GM12873 (cell line): Measurements from ENCODE around the gene RIMBP2.

ENCODE experiments used
- CTCF ChIP-seq: IDR thresholded peaks from 2 replicates; pipeline ENCODE4 v1.5.1; 2012; ENCODE audit warnings: low read depth, mild to moderate bottlenecking, moderate library complexity, low read length, control low read depth; ENCODE audit not compliant: insufficient read depth; ENCODE audit errors: missing control alignments

RIMBP2 gene

GRCh38 chr12:130589540-130590317, 126.4 kb downstream of the RIMBP2 start:
- TF ChIP-seq CTCF, result no peak

GRCh38 chr12:130588696-130589539, 127.2 kb downstream of the RIMBP2 start:
- TF ChIP-seq CTCF, result no peak

GRCh38 chr12:130587966-130588365, 128.1 kb downstream of the RIMBP2 start:
- no peak for TF ChIP-seq CTCF

GRCh38 chr12:130583800-130584199, 132.3 kb downstream of the RIMBP2 start:
- no peak for TF ChIP-seq CTCF

GRCh38 chr12:130583317-130583716, 132.8 kb downstream of the RIMBP2 start:
- TF ChIP-seq CTCF, result no peak

GRCh38 chr12:130582286-130582685, 133.8 kb downstream of the RIMBP2 start:
- no peak for TF ChIP-seq CTCF

GRCh38 chr12:130581782-130582181, 134.3 kb downstream of the RIMBP2 start:
- no peak for TF ChIP-seq CTCF
